A673 (cell line): Measurements from ENCODE around the gene GRIP1.

Experiments used
- EZH2 ChIP-seq: fragments of 200-600 bp; sonication (generic); IDR thresholded peaks from 2 replicates; pipeline ENCODE4 v1.6.1; 2017; ENCODE audit warnings: borderline replicate concordance, low read depth, mild to moderate bottlenecking, mixed read lengths, antibody characterized with exemption, low read length; ENCODE audit not compliant: poor library complexity, severe bottlenecking
- TF ChIP-seq, protein P1 (sequence below): fragments of 300-800, 200-600 bp; sonication (generic); conservative IDR thresholded peaks from 2 replicates; pipeline ENCODE4 v1.5.1; 2017; ENCODE audit warnings: low read depth, mild to moderate bottlenecking, antibody characterized with exemption, low read length, moderate library complexity, mixed read lengths

DNA sequence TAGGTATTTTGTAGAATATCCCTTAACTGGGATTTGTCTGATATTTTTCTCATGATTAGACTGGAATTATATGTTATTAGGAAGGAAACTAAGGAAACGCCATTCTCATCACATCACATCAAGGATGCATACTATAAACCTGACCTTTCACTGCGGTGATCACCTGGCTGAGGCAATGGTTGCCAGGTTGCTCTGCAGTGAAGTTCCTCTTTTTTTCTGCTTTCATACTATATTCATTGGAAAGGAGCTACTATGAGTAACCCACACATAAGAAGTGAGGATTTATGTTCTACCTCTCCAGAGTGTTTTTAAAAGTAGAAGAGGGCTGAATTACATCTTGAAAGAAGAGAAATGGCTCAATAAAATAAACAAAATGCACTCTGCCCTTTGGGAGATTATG is 31.0 kb upstream of the GRIP1 start:
- TF ChIP-seq, protein P1, sequence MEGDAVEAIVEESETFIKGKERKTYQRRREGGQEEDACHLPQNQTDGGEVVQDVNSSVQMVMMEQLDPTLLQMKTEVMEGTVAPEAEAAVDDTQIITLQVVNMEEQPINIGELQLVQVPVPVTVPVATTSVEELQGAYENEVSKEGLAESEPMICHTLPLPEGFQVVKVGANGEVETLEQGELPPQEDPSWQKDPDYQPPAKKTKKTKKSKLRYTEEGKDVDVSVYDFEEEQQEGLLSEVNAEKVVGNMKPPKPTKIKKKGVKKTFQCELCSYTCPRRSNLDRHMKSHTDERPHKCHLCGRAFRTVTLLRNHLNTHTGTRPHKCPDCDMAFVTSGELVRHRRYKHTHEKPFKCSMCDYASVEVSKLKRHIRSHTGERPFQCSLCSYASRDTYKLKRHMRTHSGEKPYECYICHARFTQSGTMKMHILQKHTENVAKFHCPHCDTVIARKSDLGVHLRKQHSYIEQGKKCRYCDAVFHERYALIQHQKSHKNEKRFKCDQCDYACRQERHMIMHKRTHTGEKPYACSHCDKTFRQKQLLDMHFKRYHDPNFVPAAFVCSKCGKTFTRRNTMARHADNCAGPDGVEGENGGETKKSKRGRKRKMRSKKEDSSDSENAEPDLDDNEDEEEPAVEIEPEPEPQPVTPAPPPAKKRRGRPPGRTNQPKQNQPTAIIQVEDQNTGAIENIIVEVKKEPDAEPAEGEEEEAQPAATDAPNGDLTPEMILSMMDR: no peak
- no peak for TF ChIP-seq EZH2
